Stimulated activated CD8-positive, alpha-beta memory T cell treated with anti-CD3 and anti-CD28 coated beads, Interleukin-7, amount 100 ng/mL, for 1 hour (primary cell): ENCODE results near the gene C4BPB.
"Not testable (repeated sequence)": the region's sequence is repeated elsewhere in the genome, so short reads cannot be mapped to it uniquely, and the experiment has no call there.

Source experiments
- DNase-seq, 2 donors: peaks; one replicate each; pipeline ENCODE4 v3.0.0-alpha.2; 2020; ENCODE audit warnings: low read depth in 2 of 2

Gene C4BPB

GRCh38 chr1:207088701-207089626 lies at the start of gene C4BPB:
Gene C4BPB, plus strand, starts transcription at chr1:207088860. Its CDS starts 672 bp downstream, at chr1:207089532.
- no peak for DNase-seq

- DNase-seq: no peak
These were observed 49.1 kb upstream of the C4BPB start for GRCh38 chr1:207039380-207040180.

- DNase-seq: no peak
These were observed 48.5 kb upstream of the C4BPB start for GRCh38 chr1:207040181-207040533.

GRCh38 chr1:207041397-207041796 lies 47.3 kb upstream of the C4BPB start:
- not testable (repeated sequence) for DNase-seq

GRCh38 chr1:207045453-207045852 lies 43.2 kb upstream of the C4BPB start:
- DNase-seq: no peak

- no peak for DNase-seq
These were observed 41.2 kb upstream of the C4BPB start for GRCh38 chr1:207047505-207047904.

- DNase-seq: no peak
These were observed 40.6 kb upstream of the C4BPB start for GRCh38 chr1:207048041-207048440.

- DNase-seq: no peak
These were observed 39.6 kb upstream of the C4BPB start for GRCh38 chr1:207049054-207049453.

GRCh38 chr1:207049514-207049913 lies 39.1 kb upstream of the C4BPB start:
- DNase-seq: no peak

- peak in 1 of 2 donors; percentile 20 for DNase-seq
These were observed 38.7 kb upstream of the C4BPB start for GRCh38 chr1:207049974-207050391.

GRCh38 chr1:207050480-207051190 lies 38.0 kb upstream of the C4BPB start:
- peak; percentile 73 to 80 for DNase-seq

- no peak for DNase-seq
These were observed 37.3 kb upstream of the C4BPB start, which contains the start of gene YOD1 for GRCh38 chr1:207051191-207051943. Gene YOD1, minus strand, starts transcription at chr1:207051208. Its CDS starts 178 bp downstream, at chr1:207051030.

- DNase-seq: peak; percentile 84 to 87
These were observed 35.5 kb upstream of the C4BPB start, which contains the start of gene PFKFB2 for GRCh38 chr1:207052911-207053769. Gene PFKFB2, plus strand, starts transcription at chr1:207053275. Its CDS starts 1,443 bp downstream, at chr1:207054718.

GRCh38 chr1:207054491-207054890 lies 34.2 kb upstream of the C4BPB start:
- no peak for DNase-seq

GRCh38 chr1:207055386-207056001 lies 33.2 kb upstream of the C4BPB start:
- no peak for DNase-seq

GRCh38 chr1:207056673-207057072 lies 32.0 kb upstream of the C4BPB start:
- no peak for DNase-seq

- no peak for DNase-seq
These were observed 30.4 kb upstream of the C4BPB start for GRCh38 chr1:207058252-207058651.

- no peak for DNase-seq
These were observed 29.5 kb upstream of the C4BPB start for GRCh38 chr1:207058878-207059867.
